ENCODE data around the gene TSPAN3. TPM values are rescaled to one million over a fixed set of nuclear protein-coding genes. Genes with fewer than 3 reads are reported as not detected.

TSPAN3 gene
- total and polyA plus RNA-seq, 10 of the 15 experiments (the other 5 are each of a cell fraction or from before 2014, with no cell fraction given): 18.9 to 114 (median 57.2) TPM

DNA sequence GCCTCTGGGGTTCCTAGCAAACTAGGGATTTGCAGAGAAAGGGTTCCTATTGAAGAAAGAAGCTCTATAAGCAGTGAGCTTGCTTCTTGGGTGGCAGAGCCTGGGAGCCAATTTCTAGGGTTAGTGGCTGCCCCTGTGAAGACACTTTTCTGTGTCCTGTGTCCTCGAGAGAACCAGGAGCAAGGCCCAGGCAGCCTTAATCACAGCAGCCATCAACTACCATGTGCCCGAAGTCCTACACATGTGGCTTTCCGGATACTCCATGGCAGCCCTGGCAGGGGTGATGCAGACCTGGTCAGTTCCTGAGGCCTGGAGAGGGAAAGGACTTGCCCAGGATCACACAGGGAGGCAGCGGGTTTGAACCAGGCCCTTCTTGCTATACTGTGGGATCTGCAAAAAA, 27.7 kb upstream of the TSPAN3 start:
- BruUV-seq (replicated peaks): no TSS peak
- Histone ChIP-seq H3K9me3 (replicated peaks; ENCODE audit: control insufficient read depth, insufficient read depth, low read length) (no peaks in the 10 kb centered on the region), H3K27ac (ENCODE audit: control insufficient read depth, insufficient read depth) (no peak overlapping the region), H3K4me2 (ENCODE audit: control insufficient read depth, insufficient read depth) (no peak overlapping the region), H4K20me1 (ENCODE audit: control insufficient read depth, insufficient read depth) (no peaks in the 10 kb centered on the region), H2AFZ (ENCODE audit: control insufficient read depth, low read depth, low read length) (no peak overlapping the region), H3K4me3 (no peak overlapping the region), H3K36me3 (ENCODE audit: control insufficient read depth in 2 of 2, insufficient read depth in 2 of 2, low read length in 1 of 2) (no peaks in the 10 kb centered on the region; a peak in 1 of 4 replicates), H3K4me1 (ENCODE audit: control insufficient read depth, insufficient read depth, low read length) (no peaks in the 10 kb centered on the region), H3K79me2 (ENCODE audit: control insufficient read depth, insufficient read depth, low read length) (no peaks in the 10 kb centered on the region), H3K27me3 (replicated peaks in 1 of 2; ENCODE audit: control insufficient read depth in 2 of 2, insufficient read depth in 2 of 2, low read length in 1 of 2) (no peaks in the 10 kb centered on the region; a peak in 1 of 4 replicates), H3K9ac (ENCODE audit: control insufficient read depth, insufficient read depth, low read length) (no peak overlapping the region)
- DNase-seq (ENCODE audit: low read depth, low spot score) (no peak), FAIRE-seq (no peak), ATAC-seq (no peak)
- in situ Hi-C loops (cut with MboI): no loop called here
- intact Hi-C loops (cut with micrococcal nuclease; ENCODE audit: unreplicated experiment): no loop called here
- ChIA-PET POLR2A (no interaction called here), CTCF (no interaction called here), RAD21 (ENCODE audit: unreplicated experiment) (interaction anchor here (1.0 kb wide), 1 partner anchor 125 kb away, joined by 3 read pairs; no protein-coding TSS in a partner anchor), SMC1A (ENCODE audit: uncharacterized antibody, unreplicated experiment) (interaction anchor here (0.6 to 1.3 kb wide), 4 partner anchors 38 to 526 kb away, joined by 3 to 4 read pairs (median 4); no protein-coding TSS in a partner anchor)
- WGBS (ENCODE audit: insufficient coverage, insufficient replicate concordance, low lambda C conversion rate, missing lambda C conversion rate): 63% methylated on average over 4 of the region's 4 CpGs
- TF ChIP-seq MYB (IDR thresholded peaks at IDR 0.05; ENCODE audit: borderline replicate concordance, low read depth, low read length): no peak
- TF ChIP-seq BACH1 (IDR thresholded peaks at IDR 0.05; ENCODE audit: borderline replicate concordance): no peak
- TF ChIP-seq BCL11A (IDR thresholded peaks at IDR 0.05; ENCODE audit: low read depth, low read length): no peak
- no peak for TF ChIP-seq ZNF384 (IDR thresholded peaks at IDR 0.05; ENCODE audit: borderline replicate concordance, low read depth, low read length)
- TF ChIP-seq NFYA (IDR thresholded peaks at IDR 0.05; ENCODE audit: borderline replicate concordance, low read depth, low read length): no peak
- TF ChIP-seq MTA2 (IDR thresholded peaks at IDR 0.05; ENCODE audit: low read depth): no peak
- no peak for TF ChIP-seq BRCA1 (IDR thresholded peaks at IDR 0.05; ENCODE audit: low read depth, low read length)
- no peak for TF ChIP-seq CBX3 (IDR thresholded peaks at IDR 0.05; ENCODE audit: borderline replicate concordance, low read depth)
- no peak for TF ChIP-seq FOS (IDR thresholded peaks at IDR 0.05; ENCODE audit: borderline replicate concordance, extremely low read depth, insufficient read length)
- no peak for TF ChIP-seq SMAD5 (IDR thresholded peaks at IDR 0.05; ENCODE audit: low read depth)
- TF ChIP-seq, protein P1, sequence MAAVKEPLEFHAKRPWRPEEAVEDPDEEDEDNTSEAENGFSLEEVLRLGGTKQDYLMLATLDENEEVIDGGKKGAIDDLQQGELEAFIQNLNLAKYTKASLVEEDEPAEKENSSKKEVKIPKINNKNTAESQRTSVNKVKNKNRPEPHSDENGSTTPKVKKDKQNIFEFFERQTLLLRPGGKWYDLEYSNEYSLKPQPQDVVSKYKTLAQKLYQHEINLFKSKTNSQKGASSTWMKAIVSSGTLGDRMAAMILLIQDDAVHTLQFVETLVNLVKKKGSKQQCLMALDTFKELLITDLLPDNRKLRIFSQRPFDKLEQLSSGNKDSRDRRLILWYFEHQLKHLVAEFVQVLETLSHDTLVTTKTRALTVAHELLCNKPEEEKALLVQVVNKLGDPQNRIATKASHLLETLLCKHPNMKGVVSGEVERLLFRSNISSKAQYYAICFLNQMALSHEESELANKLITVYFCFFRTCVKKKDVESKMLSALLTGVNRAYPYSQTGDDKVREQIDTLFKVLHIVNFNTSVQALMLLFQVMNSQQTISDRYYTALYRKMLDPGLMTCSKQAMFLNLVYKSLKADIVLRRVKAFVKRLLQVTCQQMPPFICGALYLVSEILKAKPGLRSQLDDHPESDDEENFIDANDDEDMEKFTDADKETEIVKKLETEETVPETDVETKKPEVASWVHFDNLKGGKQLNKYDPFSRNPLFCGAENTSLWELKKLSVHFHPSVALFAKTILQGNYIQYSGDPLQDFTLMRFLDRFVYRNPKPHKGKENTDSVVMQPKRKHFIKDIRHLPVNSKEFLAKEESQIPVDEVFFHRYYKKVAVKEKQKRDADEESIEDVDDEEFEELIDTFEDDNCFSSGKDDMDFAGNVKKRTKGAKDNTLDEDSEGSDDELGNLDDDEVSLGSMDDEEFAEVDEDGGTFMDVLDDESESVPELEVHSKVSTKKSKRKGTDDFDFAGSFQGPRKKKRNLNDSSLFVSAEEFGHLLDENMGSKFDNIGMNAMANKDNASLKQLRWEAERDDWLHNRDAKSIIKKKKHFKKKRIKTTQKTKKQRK (IDR thresholded peaks at IDR 0.05; ENCODE audit: low read depth, low read length): no peak
- TF ChIP-seq, protein P2, sequence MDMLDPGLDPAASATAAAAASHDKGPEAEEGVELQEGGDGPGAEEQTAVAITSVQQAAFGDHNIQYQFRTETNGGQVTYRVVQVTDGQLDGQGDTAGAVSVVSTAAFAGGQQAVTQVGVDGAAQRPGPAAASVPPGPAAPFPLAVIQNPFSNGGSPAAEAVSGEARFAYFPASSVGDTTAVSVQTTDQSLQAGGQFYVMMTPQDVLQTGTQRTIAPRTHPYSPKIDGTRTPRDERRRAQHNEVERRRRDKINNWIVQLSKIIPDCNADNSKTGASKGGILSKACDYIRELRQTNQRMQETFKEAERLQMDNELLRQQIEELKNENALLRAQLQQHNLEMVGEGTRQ (IDR thresholded peaks at IDR 0.05; ENCODE audit: borderline replicate concordance, low read depth, low read length): no peak
- no peak for TF ChIP-seq SMARCA5 (IDR thresholded peaks at IDR 0.05)
- TF ChIP-seq ZSCAN29 (IDR thresholded peaks at IDR 0.05): no peak
- TF ChIP-seq LARP7 (IDR thresholded peaks at IDR 0.05): no peak
- TF ChIP-seq MEF2A (IDR thresholded peaks at IDR 0.05; ENCODE audit: insufficient read depth, low read depth, low read length): no peak
- TF ChIP-seq EED (IDR thresholded peaks at IDR 0.05; ENCODE audit: low read depth): no peak
